ENCODE measurements around the gene TUBG1. TPM values are rescaled to one million over a fixed set of nuclear protein-coding genes. Genes with fewer than 3 reads are reported as not detected.
"Not testable (repeated sequence)": the region's sequence is repeated elsewhere in the genome, so short reads cannot be mapped to it uniquely, and the experiment has no call there.

The TUBG1 gene
- total and polyA plus RNA-seq, 8 donors, result 31.5 to 63.2 (median 39.9) TPM

DNA sequence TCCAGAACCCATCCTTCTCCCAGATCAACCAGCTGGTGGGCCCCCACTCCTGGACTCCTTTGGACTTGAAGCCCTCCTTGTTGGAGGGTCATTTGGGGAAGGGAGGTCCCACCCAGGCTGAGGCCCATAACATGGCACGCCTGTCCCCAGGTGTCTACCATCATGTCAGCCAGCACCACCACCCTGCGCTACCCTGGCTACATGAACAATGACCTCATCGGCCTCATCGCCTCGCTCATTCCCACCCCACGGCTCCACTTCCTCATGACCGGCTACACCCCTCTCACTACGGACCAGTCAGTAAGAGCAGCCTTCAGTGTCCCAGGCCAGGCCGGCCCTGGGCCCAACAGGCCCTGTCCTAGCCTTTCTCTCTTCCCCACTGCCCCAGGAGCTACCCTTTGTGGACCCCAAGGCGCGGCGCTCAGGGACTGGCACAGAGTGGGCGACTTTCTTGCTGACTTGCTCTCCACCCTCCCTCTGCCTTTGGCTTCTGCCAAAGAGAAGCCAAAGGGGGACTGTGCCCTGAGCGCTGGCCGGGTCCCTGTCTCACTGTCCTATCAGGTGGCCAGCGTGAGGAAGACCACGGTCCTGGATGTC is 4.3 kb downstream of the TUBG1 start:
- Histone ChIP-seq H3K4me3 (no peak overlapping the region), H3K9me3 (no peaks in the 10 kb centered on the region), H3K36me3 (peaks cover 0 to 47% of the 10 kb centered on the region in 2 donors), H3K27ac (no peak overlapping the region), H3K27me3 (no peaks in the 10 kb centered on the region), H3K4me1 (peaks cover 0 to 13% of the 10 kb centered on the region in 2 donors)
- TF ChIP-seq, protein P1, sequence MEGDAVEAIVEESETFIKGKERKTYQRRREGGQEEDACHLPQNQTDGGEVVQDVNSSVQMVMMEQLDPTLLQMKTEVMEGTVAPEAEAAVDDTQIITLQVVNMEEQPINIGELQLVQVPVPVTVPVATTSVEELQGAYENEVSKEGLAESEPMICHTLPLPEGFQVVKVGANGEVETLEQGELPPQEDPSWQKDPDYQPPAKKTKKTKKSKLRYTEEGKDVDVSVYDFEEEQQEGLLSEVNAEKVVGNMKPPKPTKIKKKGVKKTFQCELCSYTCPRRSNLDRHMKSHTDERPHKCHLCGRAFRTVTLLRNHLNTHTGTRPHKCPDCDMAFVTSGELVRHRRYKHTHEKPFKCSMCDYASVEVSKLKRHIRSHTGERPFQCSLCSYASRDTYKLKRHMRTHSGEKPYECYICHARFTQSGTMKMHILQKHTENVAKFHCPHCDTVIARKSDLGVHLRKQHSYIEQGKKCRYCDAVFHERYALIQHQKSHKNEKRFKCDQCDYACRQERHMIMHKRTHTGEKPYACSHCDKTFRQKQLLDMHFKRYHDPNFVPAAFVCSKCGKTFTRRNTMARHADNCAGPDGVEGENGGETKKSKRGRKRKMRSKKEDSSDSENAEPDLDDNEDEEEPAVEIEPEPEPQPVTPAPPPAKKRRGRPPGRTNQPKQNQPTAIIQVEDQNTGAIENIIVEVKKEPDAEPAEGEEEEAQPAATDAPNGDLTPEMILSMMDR (IDR thresholded peaks at IDR 0.05), result no peak
- no peak for ATAC-seq
- intact Hi-C loops (cut with DNase I), result no loop called here
- DNase-seq, result no peak

DNA sequence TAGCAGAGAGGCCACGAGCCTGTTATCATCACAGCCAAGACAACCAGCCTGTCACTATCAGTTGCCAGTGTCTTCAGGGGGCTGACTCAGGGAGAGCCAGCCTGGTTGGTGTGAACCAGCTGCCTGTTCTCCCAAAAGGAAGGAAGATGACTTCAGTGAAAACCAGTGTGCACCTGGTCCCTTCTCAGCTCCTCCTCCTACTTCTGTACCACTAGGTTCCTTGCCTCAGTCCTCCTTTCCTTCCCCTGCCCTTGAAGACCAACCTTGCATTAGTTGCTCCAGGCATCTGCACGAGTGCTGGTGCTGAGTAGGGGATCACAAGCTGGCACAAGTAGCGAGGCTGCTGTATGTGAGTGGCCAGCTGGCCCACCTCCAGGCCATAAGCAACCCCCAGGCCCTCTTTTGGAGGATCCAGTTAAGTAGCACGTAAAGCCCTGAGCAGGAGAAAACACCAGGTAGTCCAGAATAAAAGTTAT is 8.5 kb downstream of the TUBG1 start:
- H3K4me3 ChIP-seq, result no peak overlapping the region
- H3K4me1 ChIP-seq, result no peaks in the 10 kb centered on the region
- no peak overlapping the region for H3K27ac ChIP-seq
- intact Hi-C loops (cut with DNase I), result no loop called here
- no peaks in the 10 kb centered on the region for H3K9me3 ChIP-seq
- ATAC-seq, result no peak
- TF ChIP-seq, protein P1 (IDR thresholded peaks at IDR 0.05), result no peak
- DNase-seq, result no peak
- H3K27me3 ChIP-seq, result no peaks in the 10 kb centered on the region
- peaks cover 0 to 32% of the 10 kb centered on the region in 2 donors for H3K36me3 ChIP-seq

DNA sequence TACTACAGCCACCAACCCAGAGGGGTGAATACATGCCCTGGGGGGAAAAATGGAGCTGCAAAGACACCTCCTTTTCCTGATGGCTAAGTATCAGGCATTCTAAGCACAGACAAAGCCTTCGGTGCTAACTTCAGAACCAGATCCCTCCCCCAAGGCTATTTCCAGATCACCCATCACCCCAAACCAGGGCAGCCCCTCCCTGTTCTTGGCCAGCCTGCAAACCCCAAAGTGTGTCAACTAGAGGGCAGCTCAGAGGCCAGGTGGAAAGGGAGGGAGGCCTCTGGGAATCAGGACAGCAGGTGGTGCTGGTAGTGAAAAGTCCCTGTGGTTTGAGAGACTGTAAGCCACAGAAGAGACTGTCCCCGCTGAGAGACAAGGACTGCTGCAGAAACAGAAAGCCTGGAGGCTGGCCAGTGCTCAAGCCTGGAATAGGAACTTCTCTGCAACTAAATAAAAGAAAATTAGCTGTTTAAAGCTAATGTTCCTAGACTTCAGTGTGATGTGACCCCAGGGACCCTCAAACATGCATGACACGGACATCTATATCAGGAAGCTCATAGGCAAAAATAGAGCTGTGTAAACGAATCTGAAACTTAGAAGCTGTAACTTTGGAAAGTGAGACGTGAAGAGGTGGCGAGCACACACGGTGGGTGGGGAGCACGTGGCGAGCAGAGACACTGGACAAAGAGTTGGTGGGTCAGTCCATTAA is 9.1 kb downstream of the TUBG1 start:
- intact Hi-C loops (cut with DNase I), result no loop called here
- Histone ChIP-seq H3K4me3 (no peak overlapping the region), H3K36me3 (peaks cover 0 to 26% of the 10 kb centered on the region in 2 donors), H3K4me1 (no peaks in the 10 kb centered on the region), H3K27ac (no peak overlapping the region), H3K27me3 (no peaks in the 10 kb centered on the region), H3K9me3 (no peaks in the 10 kb centered on the region)
- ATAC-seq (peak; percentile 95), DNase-seq (peak in 2 of 4 donors; percentile 26 to 49)
- TF ChIP-seq, protein P1 (IDR thresholded peaks at IDR 0.05), result no peak

DNA sequence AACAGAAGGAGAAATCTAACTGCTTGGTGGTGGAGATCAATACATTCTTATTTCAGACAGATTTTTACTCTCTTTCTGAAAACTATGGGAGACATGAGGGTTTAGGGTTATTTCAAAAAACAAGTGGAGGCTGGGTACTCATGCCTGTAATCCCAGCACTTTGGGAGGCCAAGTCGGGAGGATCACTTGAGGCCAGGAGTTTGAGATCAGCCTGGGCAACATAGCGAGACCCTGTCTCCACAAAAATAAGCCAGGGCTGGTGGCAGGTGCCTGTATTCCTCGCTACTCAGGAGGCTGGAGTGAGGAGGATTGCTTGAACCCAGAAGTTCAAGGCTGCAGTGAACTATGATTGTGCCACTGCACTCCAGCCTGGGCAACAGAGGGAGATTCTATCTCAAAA is 12.5 kb downstream of the TUBG1 start:
- intact Hi-C loops (cut with DNase I); H3K4me3 ChIP-seq; H3K36me3 ChIP-seq; ATAC-seq; H3K27me3 ChIP-seq; H3K4me1 ChIP-seq; DNase-seq; H3K9me3 ChIP-seq; H3K27ac ChIP-seq: not testable (repeated sequence)

DNA sequence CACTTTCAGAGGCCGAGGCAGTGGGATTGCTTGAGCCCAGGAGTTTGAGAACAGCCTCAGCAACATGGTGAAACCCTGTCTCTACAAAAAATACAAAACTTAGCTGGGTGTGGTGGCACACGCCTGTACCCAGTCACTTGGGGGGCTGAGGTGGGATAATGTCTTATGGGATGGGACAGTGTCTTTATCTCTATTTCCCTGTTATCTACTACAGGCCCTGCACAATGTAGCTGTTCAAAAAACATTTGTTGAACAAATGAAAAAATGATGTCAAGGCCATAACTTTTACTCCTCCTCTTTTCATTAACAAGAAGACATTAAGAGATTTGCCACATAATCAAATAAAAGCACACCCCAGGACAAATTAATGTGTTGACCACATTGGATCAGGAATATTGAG is 13.8 kb downstream of the TUBG1 start:
- no peak for ATAC-seq
- intact Hi-C loops (cut with DNase I), result no loop called here
- H3K27me3 ChIP-seq, result no peaks in the 10 kb centered on the region
- H3K4me3 ChIP-seq, result no peak overlapping the region
- no peaks in the 10 kb centered on the region for H3K9me3 ChIP-seq
- H3K27ac ChIP-seq, result no peak overlapping the region
- TF ChIP-seq, protein P1 (IDR thresholded peaks at IDR 0.05), result no peak
- no peak for DNase-seq
- H3K36me3 ChIP-seq, result no peaks in the 10 kb centered on the region
- H3K4me1 ChIP-seq, result no peaks in the 10 kb centered on the region
